Tongue (tissue), 2 donors: ENCODE results near the gene INHBA. TPM values are rescaled to one million over a fixed set of nuclear protein-coding genes. Genes with fewer than 3 reads are reported as not detected.

Experiments
- DNase-seq: peaks from one replicate; pipeline ENCODE4 v3.0.0-alpha.2; 2015
- total RNA-seq: library from RNA; depleted of rRNA; stranded (reverse); fragments of >200 nt; gene quantifications from one replicate; pipeline ENCODE4 v1.2.3, GENCODE V29; 2014

Gene INHBA
- 5.5 TPM for total RNA-seq

GRCh38 chr7:41702635-41703371, at the start of gene INHBA:
TSS of gene INHBA (minus strand) at chr7:41703090. CDS start at chr7:41700374, 2,716 bp downstream.
- no peak for DNase-seq

- no peak for DNase-seq
Measured at GRCh38 chr7:41752615-41753014, 49.7 kb upstream of the INHBA start.

GRCh38 chr7:41750661-41751540, 48.0 kb upstream of the INHBA start:
- no peak for DNase-seq

GRCh38 chr7:41747961-41748360, 45.1 kb upstream of the INHBA start:
- DNase-seq, result no peak

GRCh38 chr7:41745451-41745850, 42.6 kb upstream of the INHBA start:
- no peak for DNase-seq

- no peak for DNase-seq
Measured at GRCh38 chr7:41744161-41744560, 41.3 kb upstream of the INHBA start.

- DNase-seq, result no peak
Measured at GRCh38 chr7:41742401-41743020, 39.6 kb upstream of the INHBA start.

GRCh38 chr7:41738806-41739205, 35.9 kb upstream of the INHBA start:
- DNase-seq, result no peak

- DNase-seq, result no peak
Measured at GRCh38 chr7:41738336-41738735, 35.4 kb upstream of the INHBA start.

GRCh38 chr7:41735206-41735605, 32.3 kb upstream of the INHBA start:
- no peak for DNase-seq

GRCh38 chr7:41732843-41733306, 30.0 kb upstream of the INHBA start:
- DNase-seq, result no peak

GRCh38 chr7:41732436-41732785, 29.5 kb upstream of the INHBA start:
- no peak for DNase-seq

- peak; percentile 37 for DNase-seq
Measured at GRCh38 chr7:41731493-41732435, 28.9 kb upstream of the INHBA start.

GRCh38 chr7:41730668-41731067, 27.8 kb upstream of the INHBA start:
- DNase-seq, result no peak

GRCh38 chr7:41730161-41730560, 27.3 kb upstream of the INHBA start:
- DNase-seq, result no peak

- no peak for DNase-seq
Measured at GRCh38 chr7:41729059-41729458, 26.2 kb upstream of the INHBA start.

GRCh38 chr7:41725013-41725412, 22.1 kb upstream of the INHBA start:
- no peak for DNase-seq

GRCh38 chr7:41720886-41721285, 18.0 kb upstream of the INHBA start:
- DNase-seq, result no peak

- DNase-seq, result no peak
Measured at GRCh38 chr7:41720046-41720445, 17.2 kb upstream of the INHBA start.

GRCh38 chr7:41716691-41717090, 13.8 kb upstream of the INHBA start:
- no peak for DNase-seq

- no peak for DNase-seq
Measured at GRCh38 chr7:41715000-41715399, 12.1 kb upstream of the INHBA start.
